CD4-positive, alpha-beta T cell (primary cell): ENCODE measurements around the gene GBP5. TPM values are rescaled to one million over a fixed set of nuclear protein-coding genes. Genes with fewer than 3 reads are reported as not detected.

ENCODE experiments used
- ATAC-seq: fragments of 200-7000 bp; cut with Tn5 transposase; one replicate; pipeline ENCODE4 v1.10.0; 2022; ENCODE audit warnings: mild to moderate bottlenecking; ENCODE audit not compliant: poor library complexity
- CTCF ChIA-PET: fragments of 350-600 bp; sonication (Branson Sonifier 250); formaldehyde crosslinking; loops from one replicate; lab custom pipeline; 2021; ENCODE audit warnings: antibody characterized with exemption, inconsistent platforms; lab: Charles Lee
- POLR2A ChIA-PET: fragments of 350-600 bp; sonication (Branson Sonifier 250); formaldehyde crosslinking; loops from one replicate; lab custom pipeline; 2021; ENCODE audit warnings: antibody characterized with exemption, inconsistent platforms; lab: Charles Lee
- DNase-seq, 14 experiments: peaks; one replicate each; pipeline ENCODE4 v3.0.0-alpha.2; 2013 to 2020; ENCODE audit warnings: mixed read lengths in 2 of 14
- H3K27ac ChIP-seq, 2 donors: one replicate each; pipeline versions ENCODE4 v1.5.1 to v1.7.0; 2013; ENCODE audit warnings: low read length in 2 of 2, low read depth in 1 of 2, mild to moderate bottlenecking in 1 of 2
- H3K27me3 ChIP-seq, 2 experiments: 1 replicate in 1 of 2; 2 replicates in 1 of 2; pipeline versions ENCODE4 v1.6.1 to v1.7.0; 2013; ENCODE audit warnings: low read length in 2 of 2, control low read depth in 1 of 2, mild to moderate bottlenecking in 1 of 2, moderate library complexity in 1 of 2; ENCODE audit not compliant: insufficient read depth in 2 of 2, control insufficient read depth in 1 of 2
- H3K36me3 ChIP-seq: one replicate; pipeline ENCODE4 v1.6.1; 2013; ENCODE audit warnings: low read length, control low read depth; ENCODE audit not compliant: insufficient read depth
- H3K4me1 ChIP-seq: one replicate; pipeline ENCODE4 v1.6.1; 2013; ENCODE audit warnings: low read length, control low read depth; ENCODE audit not compliant: insufficient read depth
- H3K4me3 ChIP-seq: one replicate; pipeline ENCODE4 v1.5.1; 2013; ENCODE audit warnings: mild to moderate bottlenecking, low read length, moderate library complexity
- H3K9me3 ChIP-seq, 2 experiments: 1 replicate in 1 of 2; 2 replicates in 1 of 2; pipeline versions ENCODE4 v1.6.1 to v1.7.0; 2013; ENCODE audit warnings: low read length in 2 of 2, mild to moderate bottlenecking in 2 of 2, control low read depth in 1 of 2, moderate library complexity in 1 of 2; ENCODE audit not compliant: control insufficient read depth in 1 of 2, insufficient read depth in 1 of 2
- H3K27ac Mint-ChIP-seq: one replicate; pipeline ENCODE4 v1.8.0; 2020; ENCODE audit warnings: mixed read lengths
- H3K27me3 Mint-ChIP-seq: one replicate; pipeline ENCODE4 v1.8.0; 2021; ENCODE audit warnings: mixed read lengths
- H3K36me3 Mint-ChIP-seq: one replicate; pipeline ENCODE4 v1.8.0; 2021; ENCODE audit warnings: low read depth, mixed read lengths
- H3K4me1 Mint-ChIP-seq: one replicate; pipeline ENCODE4 v1.8.0; 2021; ENCODE audit warnings: low read depth, mixed read lengths
- H3K4me3 Mint-ChIP-seq: one replicate; pipeline ENCODE4 v1.8.0; 2020; ENCODE audit warnings: mild to moderate bottlenecking, mixed read lengths
- H3K9me3 Mint-ChIP-seq: one replicate; pipeline ENCODE4 v1.8.0; 2020; ENCODE audit warnings: mixed read lengths
- CTCF ChIP-seq: fragments of 200-600 bp; IDR thresholded peaks from one replicate; pipeline ENCODE4 v1.8.0; 2022; ENCODE audit warnings: antibody characterized with exemption, mild to moderate bottlenecking
- intact Hi-C, 2 experiments: fragments of 100-400 bp; cut with DNase I in 1 of 2; cut with micrococcal nuclease in 1 of 2; formaldehyde crosslinking; loops; one replicate each; pipeline versions ENCODE4 v1.15.1 to v1.9.0; 2023 to 2025; cut with DNase I, micrococcal nuclease
- total RNA-seq, 174 experiments: library from RNA in 2 of 174; stranded (reverse) in 2 of 174; gene quantifications; one replicate each; pipeline ENCODE4 v1.2.3 and lab custom pipeline; 2021 to 2026

The GBP5 gene
- total RNA-seq, 2 experiments from 2014 or later, result 51.4 to 52.9 TPM

DNA sequence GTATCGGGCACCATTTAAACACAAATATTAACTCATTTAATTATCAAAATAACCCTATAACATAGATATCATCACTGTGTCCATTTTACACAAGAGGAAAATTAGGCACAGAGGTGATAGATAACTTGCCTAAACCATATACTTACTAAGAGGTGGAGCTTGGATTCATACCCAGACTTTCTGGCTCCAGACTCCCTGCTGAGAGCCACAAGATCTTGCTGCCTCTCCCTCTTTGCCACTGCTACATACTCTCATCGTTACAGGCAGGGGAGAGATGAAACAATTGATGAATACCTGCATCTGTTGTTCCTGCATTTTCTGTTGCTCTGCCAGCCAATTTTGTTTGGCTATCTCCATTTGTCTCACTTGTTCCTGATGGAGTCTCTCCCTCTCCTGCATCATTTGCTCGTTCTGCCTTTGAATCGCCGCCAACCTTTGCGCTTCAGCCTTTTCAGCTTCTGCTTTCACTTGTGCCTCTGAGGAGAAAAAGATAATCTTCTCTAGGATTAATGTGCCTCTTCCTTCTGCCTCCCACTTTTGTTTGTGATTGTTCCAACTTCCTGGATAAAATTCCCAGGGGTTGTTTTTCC lies 10.6 kb downstream of the GBP5 start:
- ATAC-seq (no peak), DNase-seq (no peak)
- no peak overlapping the region for H3K4me3 ChIP-seq
- H3K9me3 ChIP-seq, result peaks cover 0 to 3% of the 10 kb centered on the region in 2 experiments
- TF ChIP-seq CTCF, result no peak
- H3K36me3 ChIP-seq, result peaks cover 60% of the 10 kb centered on the region
- H3K36me3 Mint-ChIP-seq, result peaks cover 74% of the 10 kb centered on the region
- H3K4me3 Mint-ChIP-seq, result no peak overlapping the region
- peaks cover 35% of the 10 kb centered on the region for H3K4me1 ChIP-seq
- H3K27me3 Mint-ChIP-seq, result no peaks in the 10 kb centered on the region
- H3K27ac Mint-ChIP-seq, result peak overlapping the region; percentile 15
- no peaks in the 10 kb centered on the region for H3K27me3 ChIP-seq
- H3K27ac ChIP-seq, result no peak overlapping the region
- ChIA-PET POLR2A (interaction anchor here (1.0 to 5.1 kb wide), 3 partner anchors 9 to 136 kb away, joined by 3 to 76 read pairs (median 26); partner anchors contain the start of gene GBP5), CTCF (no interaction called here)
- H3K4me1 Mint-ChIP-seq, result peaks cover 66% of the 10 kb centered on the region
- H3K9me3 Mint-ChIP-seq, result no peaks in the 10 kb centered on the region
- intact Hi-C loops, result no loop called here

DNA sequence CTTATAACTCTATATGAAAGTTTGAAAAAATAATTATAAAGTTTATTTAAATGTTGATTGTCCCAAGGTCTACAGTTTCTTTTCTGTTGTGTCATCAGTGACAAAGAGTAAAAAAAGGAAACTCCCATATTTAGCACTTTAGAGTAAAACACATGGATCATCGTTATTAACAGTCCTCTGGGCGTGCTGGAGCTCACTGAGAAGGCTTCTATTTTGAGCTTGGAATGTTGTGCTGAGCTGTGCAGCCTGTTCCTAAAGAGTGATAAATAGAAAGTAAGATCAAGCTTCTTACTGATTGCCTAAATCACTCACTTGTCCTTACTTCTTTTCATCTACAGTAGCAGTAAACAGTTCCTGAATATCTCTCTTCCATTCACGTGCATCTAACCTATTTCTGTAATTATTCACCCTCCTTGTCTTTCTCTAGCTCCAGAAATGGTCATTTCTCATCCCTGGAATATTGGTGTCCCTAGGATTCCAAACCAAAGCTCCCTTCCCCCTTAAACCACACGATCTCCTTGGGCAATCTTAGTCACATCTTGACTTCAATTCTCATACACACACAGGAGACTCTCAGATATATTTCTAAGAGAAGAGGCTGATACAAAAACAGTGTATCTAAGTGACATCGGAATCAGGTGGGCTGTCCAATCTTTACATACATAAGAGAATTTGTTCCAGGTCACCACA lies 11.9 kb downstream of the GBP5 start:
- no peak overlapping the region for H3K4me3 ChIP-seq
- DNase-seq (no peak), ATAC-seq (no peak)
- no peaks in the 10 kb centered on the region for H3K27me3 Mint-ChIP-seq
- peaks cover 61% of the 10 kb centered on the region for H3K36me3 Mint-ChIP-seq
- H3K9me3 ChIP-seq, result peaks cover 0 to 3% of the 10 kb centered on the region in 2 experiments
- peak overlapping the region; percentile 3 for H3K27ac Mint-ChIP-seq
- ChIA-PET CTCF (interaction anchor here (1.1 kb wide), 1 partner anchor 175 kb away, joined by 3 read pairs; no protein-coding TSS in a partner anchor), POLR2A (interaction anchor here (0.9 to 5.1 kb wide), 7 partner anchors 11 to 142 kb away, joined by 3 to 76 read pairs (median 4); partner anchors contain the start of genes GBP4 and GBP5)
- no peaks in the 10 kb centered on the region for H3K9me3 Mint-ChIP-seq
- H3K4me3 Mint-ChIP-seq, result peak overlapping the region; percentile 52
- intact Hi-C loops, result no loop called here
- peaks cover 48% of the 10 kb centered on the region for H3K36me3 ChIP-seq
- peaks cover 32% of the 10 kb centered on the region for H3K4me1 ChIP-seq
- no peak overlapping the region for H3K27ac ChIP-seq
- H3K27me3 ChIP-seq, result no peaks in the 10 kb centered on the region
- TF ChIP-seq CTCF, result no peak
- H3K4me1 Mint-ChIP-seq, result peaks cover 61% of the 10 kb centered on the region

DNA sequence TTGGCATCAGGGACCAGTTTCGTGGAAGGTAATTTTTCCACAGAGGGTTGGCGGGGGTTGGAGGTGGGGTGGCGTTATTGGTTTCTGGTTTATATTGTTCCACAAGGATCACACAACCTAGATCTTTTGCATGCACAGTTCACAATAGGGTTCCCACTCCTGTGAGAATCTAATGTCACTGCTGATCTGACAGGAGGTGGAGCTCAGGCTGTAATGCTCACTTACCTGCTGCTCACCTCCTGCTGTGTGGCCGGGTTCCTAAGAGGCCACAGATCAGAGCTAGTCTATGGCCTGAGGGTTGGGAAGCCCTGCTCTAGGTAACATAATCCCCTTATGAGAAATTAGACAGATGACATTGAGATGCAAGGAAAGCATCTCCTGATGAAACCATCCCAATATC lies 12.6 kb downstream of the GBP5 start:
- no peak for DNase-seq
- peak overlapping the region in 1 of 2 donors; percentile 9 for H3K27ac ChIP-seq

More for the DNA sequence above, 12.6 kb downstream of the GBP5 start:
- ChIA-PET POLR2A (interaction anchor here (0.7 to 5.1 kb wide), 9 partner anchors 11 to 141 kb away, joined by 3 to 76 read pairs (median 4); partner anchors contain the start of genes GBP4 and GBP5), CTCF (interaction anchor here (1.1 kb wide), 1 partner anchor 174 kb away, joined by 3 read pairs; no protein-coding TSS in a partner anchor)
- peaks cover 61% of the 10 kb centered on the region for H3K4me1 Mint-ChIP-seq
- intact Hi-C loops, result no loop called here
- H3K27me3 Mint-ChIP-seq, result no peaks in the 10 kb centered on the region
- no peak for TF ChIP-seq CTCF
- Histone ChIP-seq H3K4me3 (no peak overlapping the region), H3K36me3 (peaks cover 43% of the 10 kb centered on the region), H3K27me3 (no peaks in the 10 kb centered on the region), H3K9me3 (peaks cover 0 to 3% of the 10 kb centered on the region in 2 experiments), H3K4me1 (peaks cover 32% of the 10 kb centered on the region)
- H3K36me3 Mint-ChIP-seq, result peaks cover 56% of the 10 kb centered on the region
- peak overlapping the region; percentile 78 for H3K4me3 Mint-ChIP-seq
- no peak for ATAC-seq
- H3K9me3 Mint-ChIP-seq, result no peaks in the 10 kb centered on the region
- H3K27ac Mint-ChIP-seq, result peak overlapping the region; percentile 79
